NOMO-1 treated with dmso at 0.1 percent for 144 hours (cell line): Measurements from ENCODE around the gene ARAP2.
A peak's percentile ranks its signal among the peaks of the same experiment; 100 is the strongest.

ENCODE experiments used
- DNase-seq: peaks from one replicate; lab custom pipeline; 2025; ENCODE audit not compliant: unreplicated experiment; lab: John Stamatoyannopoulos, UW

Gene ARAP2

GRCh38 chr4:36137336-36137735 lies 107.0 kb downstream of the ARAP2 start:
- no peak for DNase-seq

GRCh38 chr4:36133658-36134057 lies 110.7 kb downstream of the ARAP2 start:
- peak; percentile 66 for DNase-seq

- DNase-seq, result no peak
These were observed 111.2 kb downstream of the ARAP2 start for GRCh38 chr4:36133086-36133485.

- no peak for DNase-seq
These were observed 113.7 kb downstream of the ARAP2 start for GRCh38 chr4:36130641-36131040.

GRCh38 chr4:36128689-36129088 lies 115.6 kb downstream of the ARAP2 start:
- no peak for DNase-seq

- no peak for DNase-seq
These were observed 120.4 kb downstream of the ARAP2 start for GRCh38 chr4:36123906-36124305.

DNA sequence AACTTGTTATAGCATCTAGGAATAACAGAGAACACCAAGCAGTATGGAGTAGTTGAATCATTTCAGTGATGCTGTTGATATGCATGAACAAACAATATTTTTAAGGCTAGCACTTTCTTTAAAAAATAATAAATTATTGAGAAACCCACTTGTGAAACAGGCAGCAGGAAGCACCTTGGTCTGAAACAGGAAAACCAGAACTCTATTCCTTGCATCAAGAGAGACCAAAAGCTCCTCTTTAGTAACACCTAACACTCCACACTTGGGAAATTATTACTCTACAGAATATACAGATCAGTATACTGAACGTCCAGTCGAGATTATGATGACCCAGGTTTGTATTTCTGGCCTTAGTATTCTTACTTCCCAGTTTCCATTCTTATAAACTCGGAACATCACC lies 129.0 kb downstream of the ARAP2 start:
- no peak for DNase-seq

DNA sequence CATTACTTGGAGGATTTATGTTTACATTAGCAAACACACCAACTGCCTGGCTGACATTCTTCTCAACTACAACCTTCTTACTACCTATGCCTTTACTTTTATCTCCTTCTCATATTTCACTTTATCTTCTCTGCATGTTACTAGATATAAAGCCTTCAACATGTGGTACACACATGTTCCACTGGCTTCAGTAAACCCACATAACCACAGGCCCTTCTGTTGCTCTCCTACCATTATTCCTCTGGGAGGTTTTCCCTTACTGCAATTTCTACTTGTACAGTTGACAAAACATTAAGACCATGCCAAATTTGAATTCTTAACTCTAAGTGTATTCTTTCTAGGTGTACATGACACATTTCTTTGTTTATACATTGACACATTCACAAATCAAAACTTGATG lies 133.1 kb downstream of the ARAP2 start:
- no peak for DNase-seq

- DNase-seq, result no peak
These were observed 144.8 kb downstream of the ARAP2 start for GRCh38 chr4:36099509-36099908.

- DNase-seq, result no peak
These were observed 149.3 kb downstream of the ARAP2 start for GRCh38 chr4:36094995-36095394.

DNA sequence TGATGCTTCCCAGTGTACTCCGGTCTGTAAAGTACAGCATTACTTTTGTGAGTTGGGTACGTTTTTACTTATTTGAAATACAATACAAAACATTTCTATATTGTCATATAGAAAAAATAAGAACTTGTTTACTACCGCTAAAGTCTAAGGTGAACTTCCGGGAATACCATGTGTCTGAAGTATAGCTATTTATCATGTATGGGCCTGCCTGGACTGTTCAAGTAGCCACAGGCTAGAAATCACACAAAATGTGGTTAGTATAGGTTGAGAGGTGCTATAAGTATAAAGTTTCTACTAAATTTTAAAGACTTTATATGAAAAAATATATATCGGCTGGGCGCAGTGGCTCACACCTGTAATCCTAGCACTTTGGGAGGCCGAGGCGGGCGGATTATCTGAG lies 152.3 kb downstream of the ARAP2 start:
- no peak for DNase-seq

GRCh38 chr4:36088542-36088941 lies 155.8 kb downstream of the ARAP2 start:
- no peak for DNase-seq

DNA sequence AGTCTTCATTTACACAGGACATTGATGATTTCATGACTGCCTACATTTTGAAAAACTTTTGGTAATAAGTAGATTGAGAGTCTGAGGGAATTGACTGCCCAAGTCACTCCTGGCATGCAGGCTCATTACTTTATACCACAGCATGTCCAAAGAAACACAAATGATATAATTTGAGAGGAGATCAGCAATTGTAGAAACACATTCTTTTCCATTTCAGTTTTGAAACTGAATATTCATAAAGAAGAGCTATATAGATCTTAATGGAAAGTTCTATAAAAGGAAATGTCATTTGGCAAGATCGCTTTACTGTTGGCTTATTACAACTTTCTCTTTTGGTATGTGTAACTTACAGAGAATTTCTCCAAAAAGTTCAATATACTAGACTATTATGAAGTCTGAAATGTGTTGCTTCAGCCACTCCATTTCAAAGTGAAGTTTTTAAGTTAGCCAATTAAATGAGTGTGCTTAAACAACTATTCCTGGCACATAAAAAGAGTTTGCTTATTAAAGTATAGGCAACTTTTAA lies 158.0 kb downstream of the ARAP2 start:
- no peak for DNase-seq

- DNase-seq, result no peak
These were observed 161.5 kb downstream of the ARAP2 start for GRCh38 chr4:36082817-36083216.

DNA sequence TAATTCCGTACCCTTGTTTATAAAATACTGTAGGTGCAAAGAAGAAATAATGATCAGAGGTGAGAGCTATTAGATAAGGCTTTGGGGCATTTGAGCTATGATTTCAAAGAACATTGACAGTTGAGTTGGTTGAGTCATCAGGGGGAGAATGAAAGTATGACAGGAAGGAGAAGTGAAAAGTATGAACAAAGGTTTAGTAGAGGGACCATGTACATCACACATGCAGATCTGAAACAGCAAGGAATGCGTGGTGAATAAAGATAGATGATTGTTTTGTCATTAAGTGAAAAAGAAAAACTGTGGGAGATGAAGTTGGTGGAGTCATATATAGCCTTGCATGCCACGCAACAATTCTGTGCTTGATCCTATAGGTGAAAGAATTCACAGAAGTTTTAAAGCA lies 163.1 kb downstream of the ARAP2 start:
- no peak for DNase-seq

DNA sequence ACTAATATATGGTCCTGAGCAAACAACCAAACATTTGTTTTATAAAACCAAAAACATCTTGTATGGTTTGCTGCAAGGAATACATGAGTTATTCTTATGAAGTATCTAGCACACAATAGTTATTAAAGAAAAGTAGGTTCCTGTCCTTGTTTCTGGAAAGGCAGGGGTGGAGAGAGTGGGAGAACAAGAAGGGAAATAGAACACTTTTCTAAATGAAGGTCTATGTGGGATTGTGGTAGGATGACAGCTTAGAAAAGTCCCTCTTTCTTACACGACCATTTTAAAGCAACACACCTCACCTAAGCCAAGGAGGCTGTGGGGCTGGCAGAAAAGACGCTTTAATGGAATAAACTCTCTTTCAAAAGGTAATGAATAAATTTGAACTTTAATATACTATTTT lies 164.6 kb downstream of the ARAP2 start:
- DNase-seq, result no peak

DNA sequence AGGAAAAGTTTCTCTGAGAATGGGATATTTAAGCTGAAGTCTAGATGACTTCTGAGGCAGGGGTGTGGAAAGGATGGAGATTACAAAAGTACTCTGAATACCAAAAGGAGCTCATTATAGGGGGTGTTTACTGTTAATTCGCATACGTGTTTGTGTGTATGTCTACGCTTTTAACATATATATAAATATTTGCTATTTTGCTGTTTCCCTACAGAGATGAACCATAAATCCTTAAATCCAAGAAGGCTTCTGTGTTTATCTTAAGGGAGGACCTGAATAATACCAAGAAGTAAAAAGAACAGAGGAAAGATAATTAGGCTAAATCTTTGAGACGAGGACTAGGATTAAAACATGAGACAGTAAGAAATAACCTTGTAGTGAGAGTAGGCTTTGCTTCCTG lies 166.0 kb downstream of the ARAP2 start:
- DNase-seq, result no peak

DNA sequence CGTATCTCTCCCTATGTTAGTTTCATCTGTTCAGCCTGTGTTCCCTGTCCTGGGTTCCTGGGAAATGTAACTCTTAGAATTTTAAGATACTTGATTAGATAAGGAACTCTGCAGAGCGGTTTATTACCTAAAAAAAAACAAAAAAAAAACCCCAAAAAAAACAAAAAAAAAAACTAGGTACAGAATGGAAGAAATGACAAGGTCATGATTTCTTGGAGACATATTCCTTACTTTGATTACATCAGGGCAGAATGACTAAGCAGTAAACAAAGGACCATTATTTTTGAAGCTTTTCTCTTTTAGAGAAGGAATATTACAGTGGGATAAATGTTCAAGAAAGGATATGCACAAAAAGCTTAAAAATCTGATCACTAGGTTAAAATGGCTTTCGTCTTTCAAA lies 171.8 kb downstream of the ARAP2 start:
- DNase-seq, result no peak

- no peak for DNase-seq
These were observed 177.2 kb downstream of the ARAP2 start for GRCh38 chr4:36067116-36067515.

DNA sequence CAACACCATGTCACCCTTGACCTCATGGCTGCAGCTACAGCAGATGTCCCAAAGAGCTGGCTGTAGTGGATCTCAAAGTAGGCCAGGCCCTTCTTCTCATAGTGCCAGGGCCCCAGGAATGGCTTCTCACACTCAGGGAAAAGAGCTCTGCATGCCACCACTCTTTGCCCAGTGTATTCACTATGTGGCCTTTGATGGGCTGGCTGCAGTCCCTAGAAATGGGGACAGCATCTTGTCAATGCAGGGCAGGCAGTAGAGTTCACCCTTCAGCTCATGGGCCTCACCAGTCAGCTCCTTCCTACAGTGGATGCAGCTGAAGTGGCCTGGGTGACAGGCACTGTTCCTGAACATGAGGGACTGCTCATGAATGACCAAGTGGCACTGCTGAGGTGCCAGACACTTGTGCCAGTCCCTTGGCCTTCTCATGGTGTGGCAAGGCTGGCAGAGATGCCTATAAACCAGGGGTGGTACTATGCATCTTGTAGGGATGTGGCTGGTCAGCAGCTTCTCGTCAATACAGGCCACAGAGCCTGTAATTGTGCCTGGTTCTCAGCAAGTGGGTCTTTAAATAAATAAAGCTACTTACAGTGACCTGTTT lies 178.9 kb downstream of the ARAP2 start:
- DNase-seq, result no peak

DNA sequence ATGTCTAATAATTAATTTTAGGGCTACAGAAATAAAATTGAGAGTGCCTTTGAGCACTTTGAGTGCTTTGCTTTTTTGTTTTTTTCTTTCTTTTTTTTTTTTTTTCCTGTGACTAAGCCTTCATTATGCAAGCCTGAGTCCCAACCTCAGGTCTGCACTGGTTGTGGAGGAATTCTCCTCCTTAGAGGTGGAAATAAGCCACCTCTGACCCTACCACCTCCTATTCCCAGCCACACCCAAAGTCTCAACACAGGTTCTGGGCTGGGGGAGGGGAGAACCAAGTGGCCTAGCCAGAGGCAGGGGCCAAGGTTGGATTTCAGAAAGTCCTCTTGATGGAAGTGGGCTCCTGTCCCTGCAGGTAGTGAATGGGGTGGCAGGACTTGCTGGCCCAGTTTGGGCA lies 180.2 kb downstream of the ARAP2 start:
- DNase-seq, result no peak

- no peak for DNase-seq
These were observed 188.2 kb downstream of the ARAP2 start for GRCh38 chr4:36056136-36056535.

- no peak for DNase-seq
These were observed 189.5 kb downstream of the ARAP2 start for GRCh38 chr4:36054694-36055422.
